ENCODE data around the gene HERPUD1. TPM values are rescaled to one million over a fixed set of nuclear protein-coding genes. Genes with fewer than 3 reads are reported as not detected.

HERPUD1 gene
- total and polyA plus RNA-seq, 12 donors, result 26.4 to 570 (median 209) TPM

DNA sequence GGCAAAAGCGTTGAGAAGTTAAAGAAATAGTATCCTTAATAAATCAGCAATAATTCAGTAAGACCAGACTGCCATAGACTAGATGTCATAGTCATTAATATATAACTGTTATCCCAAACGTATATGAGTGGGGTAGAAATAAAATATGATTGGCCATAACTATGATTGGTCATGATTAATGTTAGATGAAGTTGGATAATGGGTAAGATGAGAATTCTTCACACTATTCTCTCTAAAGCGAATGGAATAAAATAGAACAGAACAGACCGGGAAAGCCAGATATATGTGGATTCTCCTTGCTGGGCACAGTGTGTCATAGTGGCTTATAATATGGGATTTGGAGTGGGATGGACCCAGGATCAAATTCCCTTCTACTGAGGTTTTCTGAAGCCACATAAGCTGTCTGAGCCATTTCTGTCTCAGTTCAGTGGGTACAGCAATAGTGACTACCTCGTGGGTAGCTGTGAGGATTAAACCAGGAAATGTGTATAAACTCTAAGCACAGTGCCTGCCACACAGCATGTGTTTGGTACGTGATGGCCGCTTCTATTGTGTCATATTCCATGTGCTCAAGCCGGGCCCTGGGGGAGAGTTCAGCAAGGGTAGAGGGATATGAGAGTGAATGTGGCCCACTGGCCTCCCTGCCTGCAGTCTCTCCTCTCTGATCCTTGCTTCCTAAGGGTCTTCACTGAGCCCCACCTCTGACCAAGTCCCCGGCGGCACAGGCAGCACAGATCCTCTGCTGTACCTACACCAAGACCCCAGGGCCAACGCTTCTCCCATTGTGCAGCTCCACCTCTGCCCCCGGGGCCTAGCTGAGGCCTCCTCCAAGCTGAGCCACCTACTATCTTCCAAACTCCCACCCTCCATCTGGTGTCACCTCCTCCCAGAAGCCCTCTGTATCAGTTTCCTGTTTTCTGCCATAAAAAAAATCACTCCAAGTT, 33.5 kb downstream of the HERPUD1 start:
- whole genome bisulfite sequencing, 4 donors, result 68 to 81% (median 74%) methylated on average over 11 to 12 of the region's 12 CpGs

DNA sequence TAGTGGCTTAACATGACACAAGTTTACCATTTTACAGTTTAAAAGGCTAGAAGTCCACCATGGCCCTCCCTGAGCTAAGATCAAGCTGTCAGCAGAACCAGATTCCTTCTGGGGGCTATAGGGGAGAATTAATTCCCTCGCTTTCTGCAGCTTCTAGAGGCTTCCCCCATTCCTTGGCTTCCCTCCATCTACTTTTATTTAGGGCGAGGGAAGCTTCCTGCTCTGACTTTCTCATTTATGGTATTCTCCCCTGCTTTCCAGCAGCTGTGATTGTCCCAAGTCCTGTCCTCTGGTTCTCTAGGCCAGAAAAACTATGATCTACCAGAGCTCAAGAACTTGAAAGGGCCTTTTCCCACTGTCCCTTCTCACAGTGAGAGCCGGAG, 34.1 kb downstream of the HERPUD1 start:
- intact Hi-C loops (cut with DNase I), result no loop called here
- Histone ChIP-seq H3K4me1 (replicated peaks in 1 of 2) (peaks cover 16 to 27% of the 10 kb centered on the region in 2 donors), H3K9me3 (replicated peaks in 1 of 3) (no peaks in the 10 kb centered on the region), H3K4me3 (no peak overlapping the region), H3K27me3 (no peaks in the 10 kb centered on the region), H3K36me3 (replicated peaks in 1 of 2) (no peaks in the 10 kb centered on the region), H3K27ac (peak overlapping the region in 2 of 5 donors; percentile 58 to 60)
- TF ChIP-seq, protein P1, sequence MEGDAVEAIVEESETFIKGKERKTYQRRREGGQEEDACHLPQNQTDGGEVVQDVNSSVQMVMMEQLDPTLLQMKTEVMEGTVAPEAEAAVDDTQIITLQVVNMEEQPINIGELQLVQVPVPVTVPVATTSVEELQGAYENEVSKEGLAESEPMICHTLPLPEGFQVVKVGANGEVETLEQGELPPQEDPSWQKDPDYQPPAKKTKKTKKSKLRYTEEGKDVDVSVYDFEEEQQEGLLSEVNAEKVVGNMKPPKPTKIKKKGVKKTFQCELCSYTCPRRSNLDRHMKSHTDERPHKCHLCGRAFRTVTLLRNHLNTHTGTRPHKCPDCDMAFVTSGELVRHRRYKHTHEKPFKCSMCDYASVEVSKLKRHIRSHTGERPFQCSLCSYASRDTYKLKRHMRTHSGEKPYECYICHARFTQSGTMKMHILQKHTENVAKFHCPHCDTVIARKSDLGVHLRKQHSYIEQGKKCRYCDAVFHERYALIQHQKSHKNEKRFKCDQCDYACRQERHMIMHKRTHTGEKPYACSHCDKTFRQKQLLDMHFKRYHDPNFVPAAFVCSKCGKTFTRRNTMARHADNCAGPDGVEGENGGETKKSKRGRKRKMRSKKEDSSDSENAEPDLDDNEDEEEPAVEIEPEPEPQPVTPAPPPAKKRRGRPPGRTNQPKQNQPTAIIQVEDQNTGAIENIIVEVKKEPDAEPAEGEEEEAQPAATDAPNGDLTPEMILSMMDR (IDR thresholded peaks at IDR 0.05), result no peak
- no peak for TF ChIP-seq POLR2A (IDR thresholded peaks at IDR 0.05)
- DNase-seq, result no peak
- WGBS, 4 donors, result 57 to 69% (median 67%) methylated on average over 3 of the region's 3 CpGs

More for the DNA sequence above, 33.5 kb downstream of the HERPUD1 start:
- Histone ChIP-seq H3K9me3 (replicated peaks in 1 of 3) (no peaks in the 10 kb centered on the region), H3K36me3 (replicated peaks in 1 of 2) (no peaks in the 10 kb centered on the region), H3K27me3 (no peaks in the 10 kb centered on the region), H3K4me1 (replicated peaks in 1 of 2) (peaks cover 23 to 34% of the 10 kb centered on the region in 2 donors), H3K4me3 (no peak overlapping the region), H3K27ac (peak overlapping the region in 2 of 5 donors; percentile 58 to 60)
- no peak for DNase-seq
- TF ChIP-seq, protein P1 (IDR thresholded peaks at IDR 0.05), result no peak
- no peak for TF ChIP-seq POLR2A (IDR thresholded peaks at IDR 0.05)
- intact Hi-C loops (cut with DNase I), result no loop called here

DNA sequence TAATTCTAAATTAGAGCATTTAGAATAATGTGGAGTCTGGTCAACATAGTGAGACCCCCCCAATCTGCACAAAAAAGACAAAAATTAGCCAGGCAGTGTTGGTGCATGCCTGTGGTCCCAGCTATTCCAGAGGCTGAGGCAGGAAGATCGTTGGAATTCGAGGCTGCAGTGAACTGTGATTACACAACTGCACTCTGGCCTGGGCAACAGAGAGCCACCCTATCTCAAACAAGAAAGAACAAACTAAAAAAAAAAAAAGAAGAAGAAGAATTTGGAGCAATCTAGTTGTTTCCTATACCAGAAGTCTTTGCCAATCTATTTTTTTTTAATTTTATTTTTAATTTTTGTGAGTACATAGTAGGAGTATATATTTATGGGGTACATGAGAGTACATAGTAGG, 35.8 kb downstream of the HERPUD1 start:
- H3K27ac ChIP-seq, result no peak overlapping the region
- intact Hi-C loops (cut with DNase I), result no loop called here
- H3K27me3 ChIP-seq, result no peaks in the 10 kb centered on the region
- H3K9me3 ChIP-seq (replicated peaks in 1 of 3), result no peaks in the 10 kb centered on the region
- H3K4me3 ChIP-seq, result no peak overlapping the region
- TF ChIP-seq, protein P1 (IDR thresholded peaks at IDR 0.05), result no peak
- no peak for TF ChIP-seq POLR2A (IDR thresholded peaks at IDR 0.05)
- H3K4me1 ChIP-seq (replicated peaks in 1 of 2), result peaks cover 4 to 16% of the 10 kb centered on the region in 2 donors
- H3K36me3 ChIP-seq (replicated peaks in 1 of 2), result no peaks in the 10 kb centered on the region
- 24 to 39% (median 27%) methylated on average over 2 of the region's 2 CpGs for WGBS, 4 donors
- DNase-seq, result peak in 1 of 7 donors; percentile 33

DNA sequence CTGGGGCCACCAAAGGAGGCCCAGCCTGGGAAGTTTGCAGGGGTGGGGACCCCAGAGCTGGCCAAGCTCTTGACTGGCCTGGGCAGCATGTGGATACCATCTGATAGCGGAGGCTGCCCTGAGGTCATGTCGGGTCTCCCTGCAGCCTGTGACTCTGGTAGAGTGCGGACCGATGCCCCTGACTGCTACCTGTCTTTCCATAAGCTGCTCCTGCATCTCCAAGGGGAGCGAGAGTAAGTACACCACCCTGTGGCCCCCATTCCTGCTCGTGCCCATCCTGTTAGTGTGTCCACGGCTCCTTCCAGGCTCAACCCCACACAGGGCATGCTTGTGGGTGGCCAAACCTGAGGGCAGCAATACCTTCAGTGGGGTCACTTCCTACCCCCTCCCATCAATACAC, 37.8 kb downstream of the HERPUD1 start:
- Histone ChIP-seq H3K27me3 (no peaks in the 10 kb centered on the region), H3K27ac (no peak overlapping the region), H3K36me3 (replicated peaks in 1 of 2) (no peaks in the 10 kb centered on the region), H3K9me3 (replicated peaks in 1 of 3) (no peaks in the 10 kb centered on the region), H3K4me1 (replicated peaks in 1 of 2) (peaks cover 4 to 13% of the 10 kb centered on the region in 2 donors), H3K4me3 (no peak overlapping the region)
- WGBS, 4 donors, result 91 to 100% (median 92%) methylated on average over 1 to 7 of the region's 7 CpGs
- no peak for TF ChIP-seq POLR2A (IDR thresholded peaks at IDR 0.05)
- TF ChIP-seq, protein P1 (IDR thresholded peaks at IDR 0.05), result no peak
- no peak for DNase-seq
- intact Hi-C loops (cut with DNase I), result no loop called here

Measured in adrenal gland (tissue), 12 donors.